Fibroblast of gingiva (primary cell): ENCODE measurements around the gene HEATR9.

ENCODE experiments used
- DNase-seq: peaks from one replicate; pipeline ENCODE4 v3.0.0-alpha.2; 2011; ENCODE audit warnings: low read depth

HEATR9 gene

DNA sequence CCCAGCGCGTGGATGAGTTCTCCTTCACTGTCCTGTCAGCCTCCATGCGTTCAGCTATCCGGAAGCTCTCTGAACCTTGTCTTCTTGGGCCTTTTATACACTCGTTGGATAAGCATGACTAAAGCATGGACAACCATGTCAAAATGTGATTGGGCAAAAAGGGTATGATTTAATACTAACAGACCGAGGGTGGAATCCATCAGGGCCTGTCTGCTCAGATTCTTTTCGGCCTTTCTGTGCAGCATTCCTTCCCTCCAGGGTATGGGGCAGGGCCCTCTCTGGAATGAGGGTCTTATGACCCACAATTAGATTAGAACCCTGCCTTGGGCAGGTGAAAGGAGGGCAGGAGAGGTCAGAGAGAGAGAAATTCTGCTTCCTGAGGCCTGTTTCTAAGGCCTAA is 25.5 kb upstream of the HEATR9 start:
- DNase-seq, result no peak

DNA sequence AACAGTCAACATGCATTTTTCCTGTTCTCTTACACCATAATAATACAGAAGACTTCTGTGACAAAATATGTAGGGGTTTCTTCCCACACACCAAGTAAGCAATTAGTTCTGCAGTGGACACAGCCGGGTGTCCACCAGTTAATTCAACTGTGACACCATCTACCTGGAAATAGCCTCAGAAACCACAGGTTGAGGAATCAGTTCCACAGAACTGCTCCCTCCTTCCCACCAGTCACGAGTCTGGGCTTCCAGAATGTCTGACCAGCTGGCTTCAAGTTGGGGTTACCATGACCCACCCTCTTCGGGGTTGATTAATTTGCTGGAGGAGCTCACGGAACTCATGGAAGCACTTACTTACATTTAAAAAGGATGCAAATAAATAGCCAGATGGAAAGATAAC is 25.1 kb upstream of the HEATR9 start:
- no peak for DNase-seq

DNA sequence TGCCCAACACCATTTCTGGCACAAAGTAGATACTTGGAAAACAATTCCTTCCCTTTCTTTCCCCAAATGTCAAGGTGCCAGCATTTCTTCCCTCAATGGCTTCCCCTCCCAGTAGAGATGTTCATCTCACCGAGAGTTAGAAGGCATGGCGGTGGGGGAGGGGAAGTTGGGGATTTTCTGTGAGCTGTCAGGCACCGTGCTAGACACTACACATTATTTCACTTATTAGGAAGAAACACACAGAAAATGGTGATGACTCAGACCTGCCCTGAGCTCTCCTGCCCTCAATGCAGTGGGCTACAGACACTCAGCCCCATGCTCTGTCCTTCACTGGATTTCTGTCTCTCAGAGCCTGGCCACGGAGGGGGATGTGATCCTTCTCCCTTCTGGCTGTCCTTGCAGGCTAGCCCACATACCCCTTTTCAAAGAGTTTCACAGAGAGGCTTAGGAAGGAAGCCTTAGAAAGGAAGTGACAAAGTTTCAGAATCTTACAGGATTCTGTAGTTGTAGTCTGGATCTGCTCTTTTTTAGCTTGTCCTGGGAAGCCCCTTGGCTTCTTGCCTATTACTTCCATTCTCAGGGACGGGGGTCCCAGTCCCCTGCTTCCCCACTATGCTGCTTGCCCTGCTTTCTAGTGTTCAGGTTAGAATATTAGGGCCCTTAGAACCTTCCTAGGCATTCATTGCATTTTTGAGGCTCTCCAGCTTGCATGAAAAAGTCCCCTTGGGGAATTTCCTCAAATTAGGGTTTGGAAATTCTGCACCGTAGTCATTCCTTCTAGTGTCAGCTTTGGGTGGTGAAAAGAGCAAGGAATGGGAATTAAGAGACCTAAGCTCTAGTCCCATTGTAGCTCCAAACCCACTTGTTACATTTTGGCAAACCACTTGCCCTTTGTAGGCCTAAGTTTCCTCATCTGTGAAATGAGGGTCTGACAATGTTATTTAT is 23.7 kb upstream of the HEATR9 start:
- DNase-seq, result no peak

DNA sequence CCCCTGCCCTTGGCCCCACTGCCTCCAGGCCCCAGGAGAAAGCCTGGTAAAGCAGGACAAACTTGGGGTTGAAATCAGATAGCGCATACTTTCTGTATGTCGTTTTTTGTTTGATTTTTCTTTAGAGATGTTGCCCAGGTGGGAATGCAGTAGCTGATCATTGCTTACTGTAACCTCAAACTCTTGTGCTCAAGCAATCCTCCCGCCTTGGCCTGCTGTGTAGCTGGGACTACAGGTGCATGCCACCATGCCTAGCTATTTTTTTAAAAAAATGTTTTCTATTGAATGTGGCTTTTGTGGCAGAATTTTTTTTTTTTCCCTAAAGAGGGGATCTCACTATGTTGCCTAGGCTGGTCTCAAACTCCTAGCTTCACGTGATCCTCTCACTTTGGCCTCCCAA is 22.6 kb upstream of the HEATR9 start:
- no peak for DNase-seq

DNA sequence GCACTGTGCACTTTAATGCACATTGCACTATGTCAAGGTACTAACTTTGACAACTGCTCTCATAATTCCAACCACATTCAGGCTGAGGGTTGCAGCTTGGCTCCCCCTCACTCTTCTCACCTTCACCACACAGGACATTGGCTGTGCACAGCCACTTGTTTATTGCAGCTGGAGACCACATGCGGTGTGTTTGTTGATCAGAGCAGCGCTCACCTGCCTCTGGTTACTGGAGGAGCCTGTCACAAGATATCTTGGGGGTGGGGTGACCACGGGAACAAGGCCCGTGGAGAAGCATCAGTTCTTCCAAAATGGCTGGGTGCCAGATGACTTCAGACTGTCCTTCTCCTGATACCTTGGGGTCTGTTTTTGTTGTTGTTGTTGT is 22.1 kb upstream of the HEATR9 start:
- no peak for DNase-seq

DNA sequence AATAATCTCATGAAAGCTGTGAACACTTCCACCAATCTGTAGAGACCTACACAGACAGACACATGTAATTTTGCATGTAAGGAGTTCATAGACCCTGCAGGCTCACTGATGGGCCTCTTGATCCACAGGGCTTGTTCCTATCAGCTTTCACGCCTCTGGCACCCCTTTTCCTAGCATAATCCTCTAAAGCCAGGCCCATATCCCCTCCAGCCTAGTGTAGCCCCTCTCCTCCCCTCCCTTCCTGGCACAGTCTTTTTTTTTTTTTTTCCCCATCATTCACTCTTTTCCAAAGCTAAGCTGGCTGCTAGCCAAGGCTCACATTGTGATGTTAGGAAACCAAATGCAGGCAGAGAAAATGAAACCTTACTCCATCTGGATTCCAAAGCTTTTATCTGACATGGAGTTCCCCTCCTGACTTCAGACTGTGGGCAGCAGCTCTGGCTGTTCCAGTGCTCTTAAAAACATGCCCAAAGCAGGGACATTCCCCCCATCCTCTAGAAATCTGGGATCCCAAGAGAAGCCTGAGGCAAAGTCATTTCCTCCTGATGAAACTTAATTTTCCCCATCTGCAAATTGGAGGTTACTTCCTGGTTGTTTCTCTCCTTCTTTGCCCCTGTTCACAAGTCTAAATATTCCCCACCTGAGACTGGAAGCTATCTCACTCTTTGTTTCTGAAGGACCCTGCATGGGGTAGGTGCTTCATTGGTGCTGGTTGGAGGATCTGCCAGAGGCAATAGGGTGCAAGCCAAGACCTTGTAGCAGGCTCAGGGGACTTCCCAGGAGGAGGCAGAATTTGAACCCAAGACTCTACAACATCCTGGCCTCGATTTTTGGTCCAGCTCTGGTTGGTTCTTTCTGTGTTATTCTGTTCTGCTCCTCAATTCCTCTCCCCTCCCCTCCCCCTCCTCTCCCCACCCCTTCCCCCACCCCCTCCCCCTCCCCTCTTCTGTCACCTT is 21.4 kb upstream of the HEATR9 start:
- DNase-seq, result peak; percentile 21

DNA sequence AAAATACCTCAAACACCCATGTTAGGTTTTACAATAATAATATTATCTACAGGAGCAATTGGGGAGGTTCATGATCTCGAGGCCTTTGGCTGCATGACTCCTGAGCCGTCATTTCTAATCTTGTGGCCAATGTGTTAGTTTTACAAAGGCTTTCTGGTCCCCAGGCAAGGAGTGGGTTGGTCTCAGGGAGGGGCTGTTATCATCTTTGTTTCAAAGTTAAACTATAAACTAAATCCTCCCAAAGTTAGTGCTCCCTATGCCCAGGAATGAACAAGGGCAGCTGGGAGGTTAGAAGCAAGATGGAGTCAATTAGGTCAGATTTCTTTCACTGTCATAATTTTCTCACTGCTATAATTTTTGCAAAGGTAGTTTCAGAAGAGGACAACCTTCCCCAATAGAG is 20.6 kb upstream of the HEATR9 start:
- no peak for DNase-seq

DNA sequence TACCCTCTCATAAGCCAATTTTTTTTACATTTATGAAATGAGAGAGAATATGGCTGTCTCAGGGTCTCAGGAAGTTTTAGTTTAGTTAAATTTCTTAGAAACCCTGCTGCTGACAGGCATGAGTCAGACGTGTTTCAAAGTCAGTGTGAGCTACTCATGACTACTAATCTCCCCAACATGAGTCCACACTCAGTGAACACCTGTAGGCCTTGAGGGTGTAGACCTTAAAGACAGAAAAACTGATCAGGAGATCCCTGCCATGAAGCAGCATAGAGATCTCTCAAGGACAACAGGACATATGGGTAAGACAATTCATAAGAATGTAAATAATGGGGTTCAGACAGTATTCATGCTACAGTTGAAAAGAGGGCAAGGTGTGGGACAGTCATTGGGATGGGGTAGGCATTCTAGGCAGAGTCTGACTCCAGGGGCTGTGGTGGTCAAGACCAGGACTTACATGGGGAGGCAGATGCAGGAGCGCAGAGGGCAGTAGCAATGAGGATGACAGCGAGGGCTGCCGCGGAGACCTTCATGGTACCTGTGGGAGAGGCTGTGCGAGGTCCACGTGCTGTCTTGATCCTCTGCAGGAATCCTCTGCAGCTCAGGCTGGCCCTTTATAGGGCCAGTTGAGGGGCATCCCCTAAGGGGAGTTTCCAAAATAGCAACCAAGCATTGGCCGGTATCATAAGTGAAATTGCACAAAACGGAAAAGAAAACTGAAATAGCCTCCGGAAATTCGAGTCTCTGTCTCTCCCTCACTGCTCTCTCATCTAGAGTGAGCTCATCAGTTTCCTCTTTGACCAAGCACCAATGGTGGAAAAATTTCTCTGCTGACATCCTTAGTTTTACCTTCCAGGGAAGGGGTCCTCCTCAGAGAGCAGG is 11.3 kb upstream of the HEATR9 start, which contains the start of gene CCL5:
Gene CCL5 (minus strand): TSS at position 588 of the 882 bp plus-strand sequence.
- DNase-seq, result no peak

DNA sequence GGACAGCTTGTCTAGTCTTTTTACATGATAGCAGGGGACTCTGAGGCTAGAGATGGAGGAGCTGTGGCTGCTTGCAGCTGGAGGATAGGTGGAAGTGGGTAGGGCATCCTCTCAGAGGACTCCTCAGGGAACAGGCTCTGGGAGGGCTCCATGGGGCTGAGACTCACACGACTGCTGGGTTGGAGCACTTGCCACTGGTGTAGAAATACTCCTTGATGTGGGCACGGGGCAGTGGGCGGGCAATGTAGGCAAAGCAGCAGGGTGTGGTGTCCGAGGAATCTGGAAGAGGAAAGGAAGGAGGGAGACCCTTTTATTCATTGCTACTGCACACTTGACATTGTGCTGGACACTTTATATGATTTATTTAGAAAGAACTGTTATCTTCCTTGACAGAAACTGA is 9.7 kb upstream of the HEATR9 start:
- no peak for DNase-seq

DNA sequence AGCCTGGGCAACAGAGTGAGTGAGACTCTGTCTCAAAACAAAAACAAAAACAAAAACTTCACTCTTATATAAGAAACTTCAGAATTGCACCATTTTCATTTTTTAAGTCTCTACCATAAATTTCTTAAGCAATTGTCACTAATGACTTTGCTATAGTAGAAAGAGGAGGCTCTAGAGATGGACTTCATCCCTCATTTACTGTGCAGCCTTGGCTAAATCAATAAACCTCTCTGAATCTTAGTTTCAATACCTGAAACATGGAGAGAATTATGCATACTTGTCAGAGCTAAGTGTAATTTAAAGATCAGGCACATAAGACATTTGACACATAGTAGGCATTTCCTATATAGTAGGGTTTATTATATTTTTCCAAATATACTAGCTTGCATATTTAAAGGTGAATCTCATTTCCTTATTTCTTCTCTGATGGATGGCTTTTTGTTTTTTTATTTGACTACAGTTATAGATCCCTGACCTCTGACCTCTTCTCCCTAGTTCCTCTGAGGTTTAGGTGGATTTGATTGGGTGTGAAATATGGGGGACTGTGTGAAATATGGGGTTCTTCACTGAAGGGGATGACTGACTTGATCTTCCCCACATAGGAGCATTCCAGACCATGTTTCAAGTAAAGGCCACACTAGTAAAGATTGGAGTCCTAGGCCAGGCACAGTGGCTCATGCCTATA is 8.8 kb upstream of the HEATR9 start:
- DNase-seq, result no peak

DNA sequence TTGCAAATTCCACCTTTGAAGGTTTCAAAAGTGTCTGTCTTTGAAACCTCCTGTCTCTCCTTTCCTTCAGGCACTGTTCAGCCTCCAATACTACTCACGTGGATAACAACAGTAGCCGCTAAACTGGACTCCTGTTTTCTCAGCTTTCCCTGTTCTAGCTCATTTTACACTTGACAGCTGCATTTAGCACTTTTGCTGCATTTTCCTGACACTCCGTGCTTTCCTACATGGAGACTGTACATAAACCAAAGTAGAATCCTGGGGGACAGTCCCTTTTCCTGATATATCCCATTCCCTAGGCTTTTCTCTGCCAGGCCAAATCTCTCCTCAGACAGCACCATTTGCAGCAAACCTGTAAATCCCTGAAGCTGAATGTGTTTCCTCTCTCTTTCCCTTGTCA is 7.8 kb upstream of the HEATR9 start:
- DNase-seq, result no peak

DNA sequence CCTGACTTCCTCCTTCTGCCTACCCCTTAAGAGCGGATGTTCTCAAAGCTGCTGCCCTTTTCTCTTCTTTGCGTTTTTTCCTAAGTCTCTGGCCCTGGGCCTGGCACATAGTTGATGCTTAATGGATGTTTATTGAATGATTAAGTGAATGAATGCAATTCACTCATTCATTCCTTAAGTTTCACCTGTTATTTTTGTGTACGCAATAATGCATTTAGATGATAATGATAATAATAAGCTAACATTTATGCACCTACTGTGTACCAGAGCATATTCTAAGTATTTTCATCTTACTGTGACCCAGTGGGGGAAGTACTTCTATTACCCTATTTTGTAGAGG is 7.1 kb upstream of the HEATR9 start:
- no peak for DNase-seq

DNA sequence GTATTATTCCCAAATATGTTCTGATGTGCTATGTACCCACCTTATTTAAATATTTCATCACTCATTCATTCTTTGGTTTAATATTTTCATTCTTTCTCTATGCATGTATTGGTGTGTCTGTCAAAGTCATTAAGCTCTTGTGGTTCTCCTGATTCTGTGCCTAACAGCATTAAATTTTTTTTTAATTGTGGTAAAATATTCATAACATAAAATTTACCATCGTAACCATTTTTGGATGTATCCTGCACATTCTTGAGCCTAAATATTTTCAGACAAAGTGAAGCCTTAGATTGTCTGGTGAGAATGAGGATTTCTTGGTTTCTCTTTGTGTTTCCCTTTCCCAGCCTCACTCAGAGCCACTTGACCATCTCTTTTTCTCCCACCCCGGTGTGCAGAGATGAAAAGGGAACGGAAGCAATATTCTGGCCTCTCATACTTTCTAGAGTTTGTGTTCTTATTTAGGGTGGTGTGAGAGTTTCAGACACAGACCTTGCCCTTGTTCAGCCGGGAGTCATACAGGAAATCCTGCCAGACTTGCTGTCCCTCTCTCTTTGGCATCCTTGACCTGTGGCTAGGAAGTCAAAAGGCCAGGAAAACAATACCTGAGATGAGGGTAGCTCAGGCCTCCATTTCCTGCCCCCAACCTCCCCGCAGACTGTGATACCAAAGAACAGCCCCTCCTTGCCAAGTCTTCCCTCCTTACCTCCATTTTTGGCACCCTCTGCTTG is 6.5 kb upstream of the HEATR9 start:
- no peak for DNase-seq

DNA sequence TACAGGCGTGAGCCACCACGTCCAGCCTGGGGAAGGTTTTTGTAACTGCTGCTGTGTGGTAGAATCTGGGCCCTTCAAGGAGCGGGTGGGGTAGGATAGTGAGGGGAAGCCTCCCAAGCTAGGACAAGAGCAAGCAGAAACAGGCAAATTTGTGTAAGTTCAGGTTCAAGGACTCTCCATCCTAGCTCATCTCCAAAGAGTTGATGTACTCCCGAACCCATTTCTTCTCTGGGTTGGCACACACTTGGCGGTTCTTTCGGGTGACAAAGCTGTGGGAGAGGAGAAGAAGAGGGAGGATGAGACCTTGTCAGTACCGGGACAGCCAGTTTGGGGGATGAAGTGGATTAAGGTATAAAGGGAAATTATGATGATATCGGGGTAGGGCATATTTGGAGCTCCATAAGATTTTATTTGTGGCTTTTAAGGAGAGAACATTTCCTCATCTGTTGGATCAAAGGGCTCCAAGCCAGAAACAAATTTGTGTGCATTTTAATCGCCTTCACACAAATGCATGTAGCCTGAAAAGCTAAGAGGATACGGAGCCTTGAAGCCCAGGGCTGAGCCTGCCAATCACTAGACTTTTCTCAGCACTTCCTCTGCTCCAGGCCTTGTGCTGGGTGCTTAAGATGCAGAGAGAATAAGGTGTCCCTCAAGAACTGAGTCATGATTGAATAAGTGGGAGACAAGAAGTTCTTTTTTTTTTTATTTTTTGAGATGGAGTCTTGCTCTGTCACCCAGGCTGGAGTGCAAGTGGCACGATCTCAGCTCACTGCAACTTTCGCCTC is 3.7 kb upstream of the HEATR9 start:
- no peak for DNase-seq

DNA sequence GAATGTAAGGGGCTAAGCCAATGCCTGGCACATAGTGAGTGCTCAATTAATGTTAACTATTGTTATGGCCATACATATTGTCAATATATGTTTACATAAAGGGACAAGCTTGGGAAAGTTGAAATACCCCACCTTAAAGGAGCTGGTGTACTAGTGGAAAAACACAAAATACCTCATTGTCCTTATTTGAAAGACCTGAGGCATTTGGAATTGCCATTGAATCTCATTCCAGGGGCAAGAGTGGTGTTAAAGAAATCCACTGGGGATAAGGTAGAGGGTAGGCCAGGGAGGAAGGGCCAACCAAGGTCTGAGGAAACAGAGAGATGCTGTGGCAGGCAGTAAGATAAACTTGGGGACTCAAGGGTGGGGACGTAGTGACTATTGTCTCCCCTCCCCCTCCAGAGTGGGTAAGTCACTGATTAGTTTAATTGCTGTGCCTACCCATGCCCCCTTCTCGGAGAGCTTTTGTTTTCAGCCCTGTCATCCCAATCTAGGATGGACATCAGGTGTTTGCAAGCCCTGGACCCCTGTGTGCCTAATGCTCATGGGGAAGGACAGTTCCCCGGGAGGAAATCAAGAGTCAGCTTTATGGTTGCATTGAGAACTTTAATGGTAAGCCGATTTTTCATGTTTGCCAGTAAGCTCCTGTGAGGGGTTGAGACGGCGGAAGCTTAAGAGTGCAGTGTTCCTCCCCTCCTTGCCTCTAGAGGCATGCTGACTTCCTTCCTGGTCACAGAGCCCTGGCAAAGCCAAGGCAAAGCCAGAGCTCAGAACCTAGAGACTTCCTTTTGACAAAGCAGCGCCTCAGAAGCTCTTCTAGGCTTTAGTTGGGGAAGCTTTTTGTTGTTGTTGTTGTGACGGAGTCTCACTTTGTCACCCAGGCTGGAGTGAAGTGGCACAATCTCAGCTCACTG is 2.5 kb upstream of the HEATR9 start:
- DNase-seq, result no peak

DNA sequence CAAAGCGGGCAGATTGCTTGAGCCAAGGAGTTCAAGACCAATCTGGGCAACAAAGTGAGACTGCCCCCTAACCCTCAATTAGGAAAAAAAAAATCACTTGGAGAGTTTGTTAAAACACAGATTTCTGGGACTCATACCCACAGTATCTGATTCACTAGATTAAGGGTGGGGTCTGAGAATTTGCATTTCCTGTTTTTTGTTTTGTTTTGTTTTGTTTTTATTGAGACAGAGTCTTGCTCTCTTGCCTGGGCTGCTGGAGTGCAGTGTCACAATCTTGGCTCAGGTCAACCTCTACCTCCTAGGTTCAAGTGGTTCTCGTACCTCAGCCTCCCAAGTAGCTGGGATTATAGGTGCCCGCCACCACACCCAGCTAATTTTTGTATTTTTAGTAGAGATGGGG is 1.1 kb downstream of the HEATR9 start:
- DNase-seq, result no peak

DNA sequence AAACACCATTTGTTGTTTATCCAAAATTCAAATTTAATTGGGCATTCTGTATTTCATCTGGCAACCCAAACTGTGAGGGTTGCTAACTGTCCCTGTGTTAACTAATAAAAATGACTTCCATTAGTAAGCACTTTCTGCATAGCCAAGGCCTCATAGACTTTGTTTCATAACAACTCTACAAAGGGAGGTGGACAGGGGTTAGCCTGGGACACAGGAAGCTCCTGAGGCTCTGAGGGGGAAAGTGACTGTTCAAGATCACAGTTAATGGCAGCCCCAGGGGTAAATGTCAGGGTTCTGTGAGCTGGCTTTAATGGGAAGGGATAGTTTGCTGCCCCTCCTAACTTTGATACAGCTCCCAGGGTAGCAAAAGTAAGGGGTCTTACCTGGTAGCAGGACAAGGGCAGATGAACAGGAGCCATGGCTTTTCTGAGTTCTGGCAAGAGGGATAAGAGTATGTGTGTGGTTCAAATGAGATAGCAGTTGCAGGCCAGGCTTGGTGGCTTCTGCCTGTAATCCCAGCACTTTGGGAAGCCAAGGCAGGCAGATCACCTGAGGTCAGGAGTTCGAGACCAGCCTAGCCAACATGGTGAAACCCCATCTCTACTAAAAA is 2.2 kb downstream of the HEATR9 start:
- DNase-seq, result peak; percentile 7
